ENCODE measurements around the gene SYPL2.

The SYPL2 gene

DNA sequence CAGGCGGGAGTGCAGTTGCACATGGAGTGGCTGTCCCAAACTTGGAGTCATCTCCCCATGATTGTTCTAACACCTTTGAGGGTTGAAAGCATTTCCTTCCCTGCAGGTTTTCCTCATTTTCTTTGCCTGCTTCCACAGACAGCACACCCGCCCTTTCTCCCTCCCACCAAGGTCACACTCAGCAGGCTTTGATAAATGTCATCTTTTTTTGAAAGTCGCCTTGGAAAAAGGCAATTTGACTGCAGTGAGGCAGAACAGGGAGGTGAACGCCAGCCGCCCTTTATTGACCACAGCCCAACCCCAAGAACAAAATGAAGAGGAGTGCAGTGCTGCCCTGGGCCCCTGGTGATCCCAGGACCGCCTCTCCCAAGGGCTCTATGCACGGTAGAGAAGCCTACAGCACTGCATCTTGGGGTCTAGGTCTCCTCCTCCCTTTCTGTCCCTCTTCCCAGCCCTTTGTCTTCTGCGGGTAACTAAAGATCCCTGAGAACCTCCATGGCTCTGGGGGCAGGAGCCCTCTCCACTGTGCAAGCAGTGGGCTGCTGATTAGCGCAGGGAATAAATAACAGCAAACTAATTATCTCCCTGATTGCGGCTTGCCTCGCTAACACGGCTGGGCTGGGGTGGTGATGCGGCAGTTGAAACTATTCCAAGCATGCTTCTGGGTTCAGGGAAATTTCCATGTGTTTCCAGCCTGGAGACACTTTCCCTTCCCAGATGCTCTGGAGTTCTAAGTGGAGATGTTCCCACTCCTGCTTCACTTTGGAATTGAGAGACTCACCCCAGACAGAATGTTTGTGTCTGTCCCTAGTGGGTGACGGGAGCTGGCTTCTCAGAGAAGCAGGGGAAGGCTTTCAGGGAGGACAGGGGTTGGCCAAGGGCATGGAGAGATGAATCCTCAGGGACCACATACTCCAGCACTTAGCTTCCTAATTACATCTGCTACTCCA, 54.9 kb downstream of the SYPL2 start:
- DNase-seq = no peak

DNA sequence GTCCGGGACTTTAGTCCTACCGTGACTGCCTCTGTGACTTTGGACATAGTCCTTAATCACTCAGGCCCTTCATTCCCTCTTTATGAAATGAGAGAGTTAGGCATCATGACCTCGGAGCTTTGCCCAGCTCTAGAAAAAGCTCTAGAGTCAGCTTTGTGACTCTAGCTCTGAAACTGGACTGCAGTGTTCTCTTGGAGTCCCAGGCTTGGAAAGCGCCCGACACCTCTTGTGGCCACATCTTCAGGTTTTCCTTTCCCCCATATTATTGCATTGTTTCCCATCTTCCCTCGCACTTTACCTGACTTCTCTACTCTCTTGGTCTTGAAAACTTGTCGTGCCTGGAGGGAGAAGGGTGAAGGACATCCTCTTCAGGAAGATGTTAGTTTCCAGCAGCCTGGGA, 55.7 kb downstream of the SYPL2 start:
- DNase-seq = no peak

DNA sequence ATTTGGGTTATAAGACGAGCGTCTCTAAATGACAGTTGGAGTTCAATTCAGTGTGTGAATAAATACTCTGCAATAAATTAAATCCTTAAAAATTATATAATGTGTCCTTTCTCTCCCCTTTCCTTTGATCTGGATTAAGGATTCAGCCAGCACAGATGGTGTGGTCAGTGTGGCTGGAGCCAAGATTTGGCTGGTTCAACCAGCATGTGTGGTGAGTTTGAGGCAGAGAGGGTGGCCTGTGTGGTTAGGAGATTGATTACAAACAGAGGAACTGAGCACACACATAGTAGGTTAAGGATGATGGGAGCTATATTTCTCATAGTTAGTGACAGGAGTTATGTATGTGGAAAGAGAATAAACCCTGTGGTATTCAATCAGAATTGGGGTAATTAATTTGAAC, 57.4 kb downstream of the SYPL2 start:
- no peak for DNase-seq

DNA sequence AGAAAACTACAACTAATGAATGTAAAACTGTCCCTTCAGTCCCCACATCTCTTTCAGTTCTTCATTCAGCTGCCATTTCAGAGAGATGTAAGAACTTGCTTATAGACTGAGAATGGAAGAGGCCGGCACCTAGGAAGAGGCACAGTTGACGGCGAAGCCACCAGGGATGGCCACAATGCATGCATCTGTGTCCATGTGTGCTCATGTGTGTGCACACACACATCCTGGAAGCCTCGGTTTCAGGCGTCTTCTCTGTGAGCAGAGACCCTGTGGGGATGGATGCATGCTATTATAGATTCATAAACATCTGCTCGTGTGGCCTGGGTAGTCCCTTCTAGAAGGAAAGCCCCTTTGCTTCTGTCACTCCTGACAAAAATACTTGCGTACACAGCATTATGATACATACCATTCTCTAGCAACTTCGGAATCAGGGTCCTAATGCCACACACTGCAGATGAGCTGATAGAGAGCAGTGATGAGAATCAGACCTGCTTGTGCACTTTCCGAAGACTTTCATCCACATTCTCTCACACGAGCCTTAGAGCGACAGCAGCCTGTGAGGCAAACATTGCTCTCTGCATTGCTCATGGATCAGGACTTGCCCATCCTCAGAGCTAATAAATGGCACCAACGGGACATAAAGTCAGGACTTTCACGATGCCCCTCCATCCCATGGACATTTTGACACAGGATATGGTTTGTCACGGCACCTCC, 60.9 kb downstream of the SYPL2 start:
- DNase-seq = no peak

DNA sequence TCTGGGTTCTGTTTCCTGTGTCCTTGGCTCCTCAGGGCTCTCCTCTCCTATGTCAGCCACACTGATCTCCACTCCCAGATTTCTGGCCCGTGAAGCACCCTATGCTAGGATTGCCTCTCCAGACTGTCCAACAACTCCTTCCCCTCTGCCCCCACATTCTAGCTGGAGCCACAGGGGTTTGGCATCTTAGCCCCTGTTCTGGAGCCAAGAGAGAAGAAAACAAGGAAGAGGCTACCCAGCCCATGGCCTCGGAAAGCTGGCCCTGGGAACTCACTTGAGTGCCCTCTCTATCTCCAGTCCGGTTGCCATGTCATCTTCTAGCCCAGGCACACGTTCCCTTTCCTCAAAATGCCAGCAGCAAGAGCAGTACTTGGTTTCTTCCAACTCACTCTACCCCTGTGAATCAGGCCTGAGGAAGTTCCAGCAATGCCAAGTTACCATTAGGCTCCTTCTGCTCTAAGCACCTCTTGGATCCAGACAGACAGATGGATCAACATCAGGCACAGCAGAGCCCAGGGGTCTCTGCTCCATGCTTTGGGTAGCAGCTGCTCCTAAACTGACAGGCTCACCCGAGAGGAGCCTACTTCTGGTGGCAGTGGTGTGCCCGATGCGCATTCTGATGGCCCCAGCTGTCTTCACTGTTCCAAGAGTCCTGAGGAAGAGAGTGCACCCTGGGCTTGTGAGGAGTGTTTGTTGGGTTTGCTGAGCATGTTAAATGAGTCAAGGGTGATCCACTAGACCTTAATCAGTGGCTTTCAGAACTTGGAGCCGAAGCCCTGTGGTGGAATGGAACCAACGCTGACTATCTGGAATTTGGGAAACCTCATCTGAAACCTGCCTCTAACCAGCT, 61.7 kb downstream of the SYPL2 start:
- DNase-seq = no peak

DNA sequence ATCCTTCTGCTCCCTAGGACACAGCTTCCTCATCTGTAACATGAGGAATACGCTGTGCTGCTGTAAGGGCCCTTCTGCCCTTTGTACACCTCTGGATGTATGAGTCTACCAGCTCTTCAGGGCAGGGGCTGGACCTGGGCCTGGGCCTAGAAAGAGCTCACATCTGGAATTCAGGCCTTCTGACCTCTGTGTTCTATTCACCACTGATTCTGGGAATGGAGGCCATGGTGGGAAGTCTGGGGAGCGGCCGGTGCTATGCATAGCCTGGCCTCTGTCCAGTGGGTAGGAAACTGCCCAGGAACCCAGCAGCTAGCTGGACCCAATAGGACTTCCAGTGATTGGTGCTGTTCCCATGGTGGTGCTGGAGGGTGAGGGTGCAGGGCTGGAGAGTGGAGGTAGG, 62.4 kb downstream of the SYPL2 start:
- DNase-seq = no peak

DNA sequence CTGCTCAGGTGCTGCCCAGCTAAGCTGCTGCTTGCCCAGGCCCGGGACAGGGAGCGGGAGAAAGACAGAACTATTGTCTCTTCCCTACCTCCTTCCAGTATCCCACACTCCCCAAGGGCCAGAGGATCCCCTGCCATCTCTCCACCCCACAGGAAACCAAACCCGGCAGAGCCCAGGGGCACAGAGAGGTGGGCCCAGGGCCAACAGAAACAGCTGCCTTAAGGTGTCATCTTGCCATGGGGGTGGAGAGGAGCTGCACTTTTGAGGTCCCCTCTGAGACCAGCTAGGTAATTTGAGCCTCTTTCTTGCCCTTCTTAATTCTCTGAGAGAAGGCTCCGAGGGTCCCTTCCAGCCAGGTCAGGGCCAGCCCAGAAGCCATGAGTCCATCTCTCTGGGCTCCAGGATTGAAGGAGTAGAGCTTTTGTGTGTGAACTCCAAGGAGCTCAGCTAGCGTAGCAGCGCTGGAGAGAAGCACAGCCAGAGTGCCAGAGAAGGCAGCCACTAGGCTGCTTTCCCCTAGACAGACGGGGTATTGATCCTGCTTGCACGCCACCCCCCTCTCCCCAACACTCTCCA, 63.6 kb downstream of the SYPL2 start:
- DNase-seq = peak; percentile 61

DNA sequence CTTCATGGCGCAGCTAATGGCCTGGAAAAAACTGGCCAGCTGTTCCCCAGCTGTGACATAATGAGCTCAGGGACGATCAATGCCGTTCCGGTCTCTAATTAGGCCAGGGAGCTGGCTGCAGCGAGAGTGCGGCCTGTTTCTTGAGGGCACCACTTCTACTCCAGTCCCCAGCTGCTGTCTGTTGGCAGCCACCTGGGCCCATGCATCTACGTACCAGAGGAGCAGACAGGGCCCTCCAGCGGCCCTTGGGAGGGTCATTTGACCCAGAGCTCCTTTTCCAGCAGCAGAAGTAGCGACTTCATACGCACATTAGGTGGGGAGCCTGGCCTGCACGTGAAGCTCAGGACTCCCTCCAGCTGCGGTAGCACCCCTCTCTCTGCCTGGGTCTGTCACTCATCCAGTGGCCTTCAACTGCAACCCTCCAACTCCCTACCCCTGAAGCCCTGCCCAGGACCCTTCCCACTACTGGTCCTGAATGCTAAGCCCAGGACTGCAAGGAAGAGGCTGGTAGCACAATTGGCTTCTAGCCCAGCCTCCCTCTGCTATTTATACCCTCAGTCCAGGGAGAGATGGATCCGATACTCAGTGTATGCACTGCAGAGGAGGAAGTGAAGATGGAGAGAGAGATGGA, 64.2 kb downstream of the SYPL2 start:
- peak; percentile 88 for DNase-seq

DNA sequence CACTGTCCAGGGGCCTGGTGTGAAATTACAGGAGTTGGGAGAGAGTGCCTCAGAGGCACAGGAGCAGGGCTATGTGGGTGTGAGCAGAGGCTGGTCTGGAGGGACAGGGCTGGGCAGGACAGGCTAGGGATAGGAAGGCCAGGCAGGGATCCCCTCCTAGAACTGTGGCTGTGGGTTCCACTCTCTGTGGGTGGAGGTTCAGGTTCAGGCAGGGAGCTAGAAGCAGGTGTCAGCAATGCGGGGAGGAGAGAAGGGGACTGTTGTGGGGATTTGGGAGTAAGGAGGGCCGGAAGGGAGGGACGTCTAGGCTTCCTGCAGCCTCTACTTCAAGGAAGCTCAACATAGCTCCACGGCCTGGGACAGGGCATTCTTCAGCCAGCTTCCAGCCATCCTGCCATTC, 65.0 kb downstream of the SYPL2 start:
- DNase-seq = no peak

All from NCI-H1092 (cell line).